Activated CD8-positive, alpha-beta memory T cell treated with anti-CD3 and anti-CD28 coated beads, Interleukin-2, amount 10 ng/mL, durations not matched to agents 7 days and 5 days (primary cell): ENCODE results near the gene CNTN3. TPM values are rescaled to one million over a fixed set of nuclear protein-coding genes. Genes with fewer than 3 reads are reported as not detected.

Source experiments
- ATAC-seq: fragments of 150-1000 bp; cut with Tn5 transposase; one replicate; pipeline ENCODE4 v1.10.0; 2021; ENCODE audit warnings: moderate library complexity
- CTCF ChIA-PET: fragments of 350-600 bp; sonication (Branson Sonifier 250); formaldehyde crosslinking; loops from one replicate; lab custom pipeline; 2021; ENCODE audit warnings: antibody characterized with exemption; lab: Charles Lee
- DNase-seq: peaks from one replicate; pipeline ENCODE4 v3.0.0-alpha.2; 2020
- H3K27ac Mint-ChIP-seq: one replicate; pipeline ENCODE4 v1.8.0; 2021; ENCODE audit warnings: mild to moderate bottlenecking, mixed read lengths
- H3K27me3 Mint-ChIP-seq: one replicate; pipeline ENCODE4 v1.8.0; 2021; ENCODE audit warnings: mixed read lengths
- H3K36me3 Mint-ChIP-seq: one replicate; pipeline ENCODE4 v1.8.0; 2021; ENCODE audit warnings: mild to moderate bottlenecking, mixed read lengths
- H3K4me1 Mint-ChIP-seq: one replicate; pipeline ENCODE4 v1.8.0; 2021; ENCODE audit warnings: mixed read lengths
- H3K4me3 Mint-ChIP-seq: one replicate; pipeline ENCODE4 v1.8.0; 2021; ENCODE audit warnings: mild to moderate bottlenecking, moderate library complexity, mixed read lengths
- H3K9me3 Mint-ChIP-seq: one replicate; pipeline ENCODE4 v1.8.0; 2022; ENCODE audit warnings: low read depth, mixed read lengths
- total RNA-seq, 2 experiments: library from RNA; stranded (reverse); gene quantifications; one replicate each; pipeline ENCODE4 v1.2.3, GENCODE V29; 2021

CNTN3 gene
- total RNA-seq, result not detected

- no peaks in the 10 kb centered on the region for H3K4me1 Mint-ChIP-seq
- CTCF ChIA-PET, result no interaction called here
- peaks cover 15% of the 10 kb centered on the region for H3K27me3 Mint-ChIP-seq
These were observed at the start of gene CNTN3 for GRCh38 chr3:74614107-74614967. TSS of gene CNTN3 (minus strand) at chr3:74614659. CDS start at chr3:74521112, 93,547 bp downstream.

GRCh38 chr3:74663178-74663577 is 48.7 kb upstream of the CNTN3 start:
- Mint-ChIP-seq H3K4me3 (no peak overlapping the region), H3K36me3 (no peaks in the 10 kb centered on the region), H3K27ac (no peak overlapping the region), H3K4me1 (no peaks in the 10 kb centered on the region), H3K9me3 (peaks cover 12% of the 10 kb centered on the region), H3K27me3 (no peaks in the 10 kb centered on the region)
- CTCF ChIA-PET, result no interaction called here
- ATAC-seq, result no peak
- no peak for DNase-seq

More at GRCh38 chr3:74614107-74614967, at the start of gene CNTN3:
- Mint-ChIP-seq H3K36me3 (no peaks in the 10 kb centered on the region), H3K27ac (no peak within 1 kb of the TSS), H3K4me3 (no peak within 1 kb of the TSS), H3K9me3 (no peaks in the 10 kb centered on the region)
- no peak for ATAC-seq
- no peak for DNase-seq

- peaks cover 2% of the 10 kb centered on the region for H3K9me3 Mint-ChIP-seq
- CTCF ChIA-PET, result no interaction called here
- no peaks in the 10 kb centered on the region for H3K4me1 Mint-ChIP-seq
- no peak for DNase-seq
- ATAC-seq, result no peak
- H3K27ac Mint-ChIP-seq, result no peak overlapping the region
- H3K36me3 Mint-ChIP-seq, result no peaks in the 10 kb centered on the region
- H3K27me3 Mint-ChIP-seq, result no peaks in the 10 kb centered on the region
- H3K4me3 Mint-ChIP-seq, result no peak overlapping the region
These were observed 47.2 kb upstream of the CNTN3 start for GRCh38 chr3:74661672-74662071.

GRCh38 chr3:74651885-74652284 is 37.4 kb upstream of the CNTN3 start:
- no peaks in the 10 kb centered on the region for H3K36me3 Mint-ChIP-seq
- ATAC-seq (no peak), DNase-seq (no peak)
- no peak overlapping the region for H3K27ac Mint-ChIP-seq
- H3K4me1 Mint-ChIP-seq, result no peaks in the 10 kb centered on the region
- CTCF ChIA-PET, result no interaction called here
- no peaks in the 10 kb centered on the region for H3K27me3 Mint-ChIP-seq
- no peak overlapping the region for H3K4me3 Mint-ChIP-seq
- peaks cover 2% of the 10 kb centered on the region for H3K9me3 Mint-ChIP-seq

GRCh38 chr3:74651292-74651691 is 36.8 kb upstream of the CNTN3 start:
- no peaks in the 10 kb centered on the region for H3K4me1 Mint-ChIP-seq
- no peak overlapping the region for H3K4me3 Mint-ChIP-seq
- CTCF ChIA-PET, result no interaction called here
- no peaks in the 10 kb centered on the region for H3K36me3 Mint-ChIP-seq
- H3K27me3 Mint-ChIP-seq, result no peaks in the 10 kb centered on the region
- DNase-seq (no peak), ATAC-seq (no peak)
- H3K9me3 Mint-ChIP-seq, result peaks cover 2% of the 10 kb centered on the region
- H3K27ac Mint-ChIP-seq, result no peak overlapping the region

GRCh38 chr3:74648107-74648506 is 33.6 kb upstream of the CNTN3 start:
- peaks cover 2% of the 10 kb centered on the region for H3K9me3 Mint-ChIP-seq
- CTCF ChIA-PET, result no interaction called here
- DNase-seq, result no peak
- no peak overlapping the region for H3K27ac Mint-ChIP-seq
- no peaks in the 10 kb centered on the region for H3K27me3 Mint-ChIP-seq
- no peaks in the 10 kb centered on the region for H3K36me3 Mint-ChIP-seq
- ATAC-seq, result no peak
- H3K4me3 Mint-ChIP-seq, result no peak overlapping the region
- H3K4me1 Mint-ChIP-seq, result no peaks in the 10 kb centered on the region

GRCh38 chr3:74646094-74646493 is 31.6 kb upstream of the CNTN3 start:
- no peak overlapping the region for H3K27ac Mint-ChIP-seq
- H3K4me1 Mint-ChIP-seq, result no peaks in the 10 kb centered on the region
- ATAC-seq (no peak), DNase-seq (no peak)
- CTCF ChIA-PET, result no interaction called here
- no peaks in the 10 kb centered on the region for H3K36me3 Mint-ChIP-seq
- H3K27me3 Mint-ChIP-seq, result no peaks in the 10 kb centered on the region
- peaks cover 2% of the 10 kb centered on the region for H3K9me3 Mint-ChIP-seq
- no peak overlapping the region for H3K4me3 Mint-ChIP-seq

- Mint-ChIP-seq H3K27ac (no peak overlapping the region), H3K4me1 (no peaks in the 10 kb centered on the region)
These were observed 29.2 kb upstream of the CNTN3 start for GRCh38 chr3:74643636-74644035.

GRCh38 chr3:74642876-74643275 is 28.4 kb upstream of the CNTN3 start:
- Mint-ChIP-seq H3K27me3 (no peaks in the 10 kb centered on the region), H3K36me3 (no peaks in the 10 kb centered on the region), H3K27ac (no peak overlapping the region), H3K9me3 (peaks cover 2% of the 10 kb centered on the region), H3K4me1 (no peaks in the 10 kb centered on the region), H3K4me3 (no peak overlapping the region)
- DNase-seq (no peak), ATAC-seq (no peak)
- CTCF ChIA-PET, result no interaction called here

More at GRCh38 chr3:74643636-74644035, 29.2 kb upstream of the CNTN3 start:
- CTCF ChIA-PET, result no interaction called here
- no peak for DNase-seq
- H3K9me3 Mint-ChIP-seq, result peaks cover 2% of the 10 kb centered on the region
- no peaks in the 10 kb centered on the region for H3K36me3 Mint-ChIP-seq
- ATAC-seq, result no peak
- H3K27me3 Mint-ChIP-seq, result no peaks in the 10 kb centered on the region
- H3K4me3 Mint-ChIP-seq, result no peak overlapping the region

GRCh38 chr3:74640211-74640610 is 25.8 kb upstream of the CNTN3 start:
- peaks cover 2% of the 10 kb centered on the region for H3K9me3 Mint-ChIP-seq
- H3K27ac Mint-ChIP-seq, result no peak overlapping the region
- H3K4me3 Mint-ChIP-seq, result no peak overlapping the region
- no peaks in the 10 kb centered on the region for H3K27me3 Mint-ChIP-seq
- no peaks in the 10 kb centered on the region for H3K36me3 Mint-ChIP-seq
- DNase-seq (no peak), ATAC-seq (no peak)
- CTCF ChIA-PET, result no interaction called here
- H3K4me1 Mint-ChIP-seq, result no peaks in the 10 kb centered on the region

GRCh38 chr3:74639681-74640080 is 25.2 kb upstream of the CNTN3 start:
- DNase-seq (no peak), ATAC-seq (no peak)
- H3K4me1 Mint-ChIP-seq, result no peaks in the 10 kb centered on the region
- CTCF ChIA-PET, result no interaction called here
- H3K36me3 Mint-ChIP-seq, result no peaks in the 10 kb centered on the region
- H3K9me3 Mint-ChIP-seq, result peaks cover 2% of the 10 kb centered on the region
- H3K4me3 Mint-ChIP-seq, result no peak overlapping the region
- no peaks in the 10 kb centered on the region for H3K27me3 Mint-ChIP-seq
- no peak overlapping the region for H3K27ac Mint-ChIP-seq

GRCh38 chr3:74636981-74637380 is 22.5 kb upstream of the CNTN3 start:
- ATAC-seq (no peak), DNase-seq (no peak)
- no peaks in the 10 kb centered on the region for H3K27me3 Mint-ChIP-seq
- peaks cover 2% of the 10 kb centered on the region for H3K9me3 Mint-ChIP-seq
- no peak overlapping the region for H3K4me3 Mint-ChIP-seq
- H3K4me1 Mint-ChIP-seq, result no peaks in the 10 kb centered on the region
- H3K27ac Mint-ChIP-seq, result no peak overlapping the region
- CTCF ChIA-PET, result no interaction called here
- no peaks in the 10 kb centered on the region for H3K36me3 Mint-ChIP-seq

- H3K36me3 Mint-ChIP-seq, result no peaks in the 10 kb centered on the region
- no peaks in the 10 kb centered on the region for H3K27me3 Mint-ChIP-seq
- CTCF ChIA-PET, result no interaction called here
These were observed 18.6 kb upstream of the CNTN3 start for GRCh38 chr3:74633021-74633420.

GRCh38 chr3:74631351-74632140 is 17.1 kb upstream of the CNTN3 start:
- Mint-ChIP-seq H3K4me3 (no peak overlapping the region), H3K36me3 (no peaks in the 10 kb centered on the region), H3K27ac (no peak overlapping the region), H3K27me3 (no peaks in the 10 kb centered on the region), H3K4me1 (no peaks in the 10 kb centered on the region), H3K9me3 (peaks cover 7% of the 10 kb centered on the region)
- CTCF ChIA-PET, result no interaction called here
- ATAC-seq (no peak), DNase-seq (no peak)

More at GRCh38 chr3:74633021-74633420, 18.6 kb upstream of the CNTN3 start:
- ATAC-seq (no peak), DNase-seq (no peak)
- Mint-ChIP-seq H3K4me3 (no peak overlapping the region), H3K27ac (no peak overlapping the region), H3K4me1 (no peaks in the 10 kb centered on the region), H3K9me3 (peaks cover 7% of the 10 kb centered on the region)
